ENCODE results near the gene LRRC43. TPM values are rescaled to one million over a fixed set of nuclear protein-coding genes. Genes with fewer than 3 reads are reported as not detected.

Gene LRRC43
- total and polyA plus RNA-seq, 2 experiments from 2014 or later: 0.45 TPM; not detected in 1

GRCh38 chr12:122138616-122139015 is 44.3 kb upstream of the LRRC43 start (continued):
- TF ChIP-seq ZNF462 (CRISPR knock-in tag; IDR thresholded peaks at IDR 0.05): no peak
- no peak for TF ChIP-seq ETS1 (IDR thresholded peaks at IDR 0.05)
- TF ChIP-seq ZNF331 (CRISPR knock-in tag; IDR thresholded peaks at IDR 0.05; ENCODE audit: low read depth): no peak
- TF ChIP-seq EZH2phosphoT487 (IDR thresholded peaks at IDR 0.05; ENCODE audit: unreplicated experiment): no peak
- TF ChIP-seq STAT1 (IDR thresholded peaks at IDR 0.05; ENCODE audit: unreplicated experiment): no peak
- no peak for TF ChIP-seq ZNF114 (CRISPR knock-in tag; IDR thresholded peaks at IDR 0.05)
- no peak for TF ChIP-seq JUNB (IDR thresholded peaks at IDR 0.05; ENCODE audit: unreplicated experiment)
- no peak for TF ChIP-seq POLR2AphosphoS5 (IDR thresholded peaks at IDR 0.05; ENCODE audit: low read depth)

GRCh38 chr12:122139266-122139665 is 43.7 kb upstream of the LRRC43 start:
- ATAC-seq (no peak), DNase-seq (ENCODE audit: low spot score) (no peak)
- Mint-ChIP-seq H3K27ac (no peak overlapping the region), H3K4me1 (peaks cover 6% of the 10 kb centered on the region; the same call in 2 of the 3 replicates), H3K9me3 (peaks cover 35% of the 10 kb centered on the region), H3K27me3 (ENCODE audit: insufficient read depth, low read depth, poor library complexity) (peaks cover 9% of the 10 kb centered on the region), H3K4me3 (no peak overlapping the region), H3K36me3 (ENCODE audit: low read depth) (peaks cover 47% of the 10 kb centered on the region)
- H3K79me2 ChIP-seq (replicated peaks; ENCODE audit: insufficient read depth): no peaks in the 10 kb centered on the region
- H3K27me3 ChIP-seq (ENCODE audit: insufficient read depth): no peaks in the 10 kb centered on the region
- no peak for TF ChIP-seq EZH2phosphoT487 (IDR thresholded peaks at IDR 0.05; ENCODE audit: unreplicated experiment)
- no peak for TF ChIP-seq REST (IDR thresholded peaks at IDR 0.05; ENCODE audit: unreplicated experiment)
- no peak for TF ChIP-seq CTCF (conservative IDR thresholded peaks at IDR 0.05; ENCODE audit: low read depth in 2 of 2)
- no peak overlapping the region for H3K4me3 ChIP-seq
- H3K4me2 ChIP-seq: no peak overlapping the region
- H3K27ac ChIP-seq (ENCODE audit: low read depth): no peak overlapping the region
- H3K4me1 ChIP-seq (ENCODE audit: insufficient read depth): no peaks in the 10 kb centered on the region; the same call in 1 of the 2 replicates
- H2AFZ ChIP-seq: no peak overlapping the region
- H3K9me2 ChIP-seq (ENCODE audit: insufficient read depth): no peaks in the 10 kb centered on the region
- no peaks in the 10 kb centered on the region for H3F3A ChIP-seq (replicated peaks; ENCODE audit: low read depth)
- H3K36me3 ChIP-seq (ENCODE audit: insufficient read depth): peaks cover 7% of the 10 kb centered on the region; the same call in 1 of the 2 replicates
- H4K20me1 ChIP-seq (replicated peaks; ENCODE audit: insufficient read depth): 0 out of 2 replicates have a peak, but pooled peaks cover 6% of the 10 kb centered on the region

Measured in GM23338 (cell line).